Uterus (tissue), 2 donors: ENCODE data around the gene PMEPA1.

Source experiments
- POLR2A ChIP-seq, 2 donors: fragments of 450-650 bp; IDR thresholded peaks; one replicate each; pipeline ENCODE4 v1.6.1; 2016; ENCODE audit warnings: antibody characterized with exemption in 2 of 2, mild to moderate bottlenecking in 1 of 2, moderate library complexity in 1 of 2
- TF ChIP-seq, protein P1 (sequence below), 4 experiments: fragments of 200-600 bp in 2 of 4; fragments of 450-650 bp in 2 of 4; sonication (generic) in 2 of 4; IDR thresholded peaks; one replicate each; pipeline ENCODE4 v1.5.1; 2016 to 2019; ENCODE audit warnings: antibody characterized with exemption in 4 of 4, mild to moderate bottlenecking in 2 of 4, moderate library complexity in 1 of 4

DNA sequence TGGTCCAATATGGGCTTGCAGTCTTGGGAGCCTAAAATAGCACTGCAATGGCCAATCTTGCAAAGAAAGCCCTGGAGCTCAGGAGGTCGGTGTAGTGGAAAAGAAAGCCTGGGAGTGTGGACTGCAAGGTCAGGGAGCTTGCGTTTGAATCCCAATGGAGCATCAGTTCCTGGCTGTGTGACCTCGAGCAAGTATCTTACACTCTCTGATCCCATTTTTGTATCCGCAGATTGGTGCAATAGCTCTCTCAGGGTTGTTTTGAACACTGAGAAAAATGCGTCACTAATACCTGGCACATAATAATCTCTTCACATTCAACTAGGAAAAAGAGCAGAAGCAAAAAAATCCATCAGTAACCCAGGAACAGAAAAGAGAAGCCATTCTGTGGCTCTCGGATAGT, 7.3 kb downstream of the PMEPA1 start:
- TF ChIP-seq, protein P1, sequence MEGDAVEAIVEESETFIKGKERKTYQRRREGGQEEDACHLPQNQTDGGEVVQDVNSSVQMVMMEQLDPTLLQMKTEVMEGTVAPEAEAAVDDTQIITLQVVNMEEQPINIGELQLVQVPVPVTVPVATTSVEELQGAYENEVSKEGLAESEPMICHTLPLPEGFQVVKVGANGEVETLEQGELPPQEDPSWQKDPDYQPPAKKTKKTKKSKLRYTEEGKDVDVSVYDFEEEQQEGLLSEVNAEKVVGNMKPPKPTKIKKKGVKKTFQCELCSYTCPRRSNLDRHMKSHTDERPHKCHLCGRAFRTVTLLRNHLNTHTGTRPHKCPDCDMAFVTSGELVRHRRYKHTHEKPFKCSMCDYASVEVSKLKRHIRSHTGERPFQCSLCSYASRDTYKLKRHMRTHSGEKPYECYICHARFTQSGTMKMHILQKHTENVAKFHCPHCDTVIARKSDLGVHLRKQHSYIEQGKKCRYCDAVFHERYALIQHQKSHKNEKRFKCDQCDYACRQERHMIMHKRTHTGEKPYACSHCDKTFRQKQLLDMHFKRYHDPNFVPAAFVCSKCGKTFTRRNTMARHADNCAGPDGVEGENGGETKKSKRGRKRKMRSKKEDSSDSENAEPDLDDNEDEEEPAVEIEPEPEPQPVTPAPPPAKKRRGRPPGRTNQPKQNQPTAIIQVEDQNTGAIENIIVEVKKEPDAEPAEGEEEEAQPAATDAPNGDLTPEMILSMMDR (IDR thresholded peaks at IDR 0.05) = no peak
- no peak for TF ChIP-seq POLR2A (IDR thresholded peaks at IDR 0.05)
